HG03045 (cell line): ENCODE results near the gene MYH16.
"Not testable (repeated sequence)": the region's sequence is repeated elsewhere in the genome, so short reads cannot be mapped to it uniquely, and the experiment has no call there.

Source experiments
- ATAC-seq: cut with Tn5 transposase; IDR thresholded peaks from one replicate; pipeline ENCODE4 v1.9.1; 2021; ENCODE audit warnings: mild to moderate bottlenecking, moderate library complexity; ENCODE audit not compliant: unreplicated experiment

The MYH16 gene

DNA sequence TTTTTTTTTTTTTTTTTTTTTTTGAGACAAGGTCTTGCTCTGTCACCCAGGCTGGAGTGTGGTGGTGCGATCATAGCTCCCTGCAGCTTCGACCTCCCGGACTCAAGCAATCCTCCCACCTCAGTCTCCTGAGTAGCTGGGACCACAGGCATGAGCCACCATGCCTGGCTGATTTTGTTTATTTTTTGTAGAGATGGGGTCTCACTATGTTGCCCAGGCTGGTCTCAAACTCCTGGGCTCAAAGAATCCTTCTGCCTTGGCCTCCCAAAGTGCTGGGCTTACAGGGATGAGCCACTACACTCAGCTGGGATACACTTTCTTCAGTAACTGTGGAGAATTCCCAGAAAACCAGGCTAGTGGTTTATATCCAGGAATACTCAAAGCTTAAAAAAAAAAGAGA is 78.0 kb downstream of the MYH16 start:
- not testable (repeated sequence) for ATAC-seq

- no peak for ATAC-seq
Observed at GRCh38 chr7:99352247-99352646, 79.6 kb downstream of the MYH16 start.

DNA sequence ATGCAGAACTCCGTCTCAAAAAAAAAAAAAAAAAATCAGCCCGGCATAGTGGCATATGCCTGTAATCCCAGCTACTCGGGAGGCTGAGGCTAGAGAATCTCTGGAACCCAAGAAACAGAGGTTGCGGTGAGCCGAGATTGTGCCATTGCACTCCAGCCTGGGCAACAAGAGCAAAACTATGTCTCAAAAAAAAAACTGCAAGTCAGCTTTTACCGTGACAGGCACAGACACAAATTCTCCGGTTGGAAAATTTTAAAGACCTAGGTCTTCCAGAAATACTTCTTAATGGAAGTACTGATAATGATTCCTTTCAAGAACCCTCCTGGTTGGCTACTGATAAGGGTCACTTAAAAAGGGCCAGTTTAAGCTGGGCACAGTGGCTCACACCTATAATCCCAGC is 82.5 kb downstream of the MYH16 start:
- no peak for ATAC-seq

GRCh38 chr7:99357701-99358490 is 85.3 kb downstream of the MYH16 start:
- ATAC-seq: no peak

DNA sequence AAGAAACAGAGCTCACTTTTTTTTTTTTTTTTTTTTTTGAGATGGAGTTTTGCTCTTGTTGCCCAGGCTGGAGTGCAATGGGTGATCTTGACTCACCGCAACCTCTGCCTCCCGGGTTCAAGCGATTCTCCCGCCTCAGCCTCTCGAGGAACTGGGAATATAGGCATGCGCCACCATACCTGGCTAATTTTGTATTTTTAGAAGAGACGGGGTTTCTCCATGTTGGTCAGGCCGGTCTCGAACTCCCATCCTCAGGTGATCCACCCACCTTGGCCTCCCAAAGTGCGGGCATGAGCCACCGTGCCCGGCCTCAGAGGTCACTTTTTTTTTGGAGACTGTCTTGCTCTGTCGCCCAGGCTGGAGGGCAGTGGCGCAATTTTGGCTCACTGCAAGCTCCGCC is 85.9 kb downstream of the MYH16 start:
- not testable (repeated sequence) for ATAC-seq

DNA sequence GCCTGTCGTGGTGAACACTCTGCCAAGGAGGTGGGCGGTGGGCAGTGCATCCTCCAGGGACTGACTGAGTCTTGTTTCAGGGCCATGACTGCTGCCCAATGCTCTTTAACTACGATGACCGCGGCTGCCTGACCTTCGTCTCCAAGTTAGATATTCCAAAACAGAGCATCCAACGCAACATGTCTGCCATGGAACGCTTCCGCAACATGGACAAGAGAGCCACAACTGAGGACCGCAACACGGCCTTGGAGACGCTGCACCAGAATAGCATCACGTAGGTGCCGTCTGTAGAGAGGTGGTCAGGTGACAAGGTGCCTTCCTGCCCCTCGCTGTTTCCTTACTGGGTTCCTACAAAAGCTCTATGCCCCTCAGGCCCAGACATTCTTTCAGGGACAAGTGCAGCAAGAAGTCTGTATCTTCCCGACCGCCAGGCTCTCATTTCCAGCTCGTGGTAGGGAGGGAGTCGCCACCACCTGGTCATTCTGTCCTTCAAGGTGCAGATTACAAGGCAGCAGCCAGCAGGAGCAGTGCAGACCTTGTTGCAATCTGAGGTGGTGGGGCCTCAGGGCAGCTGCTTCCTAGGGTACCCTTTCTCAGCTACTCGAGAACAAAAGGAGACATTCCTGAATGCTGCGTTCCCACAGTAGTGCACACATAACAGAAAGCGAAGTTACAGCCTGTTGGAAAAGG is 87.0 kb downstream of the MYH16 start:
- no peak for ATAC-seq
